ENCODE measurements around the gene C5orf15. TPM values are rescaled to one million over a fixed set of nuclear protein-coding genes. Genes with fewer than 3 reads are reported as not detected.
"Not testable (repeated sequence)": the region's sequence is repeated elsewhere in the genome, so short reads cannot be mapped to it uniquely, and the experiment has no call there.

Gene C5orf15
- polyA plus RNA-seq, 3 donors = 127 to 136 (median 135) TPM

GRCh38 chr5:133974142-133974541, 5.7 kb upstream of the C5orf15 start:
- no peak for DNase-seq (ENCODE audit: extremely low read depth in 1 of 11, low read depth in 9 of 11, low spot score in 4 of 11)

GRCh38 chr5:133970325-133970909, 2.0 kb upstream of the C5orf15 start:
- DNase-seq (ENCODE audit: extremely low read depth in 1 of 11, low read depth in 9 of 11, low spot score in 4 of 11) = no peak

GRCh38 chr5:133969654-133970324, 1.4 kb upstream of the C5orf15 start:
- DNase-seq (ENCODE audit: extremely low read depth in 1 of 11, low read depth in 9 of 11, low spot score in 4 of 11) = no peak

- DNase-seq (ENCODE audit: extremely low read depth in 1 of 11, low read depth in 9 of 11, low spot score in 4 of 11) = no peak
These were observed 674 bp downstream of the C5orf15 start for GRCh38 chr5:133967698-133968203.

- DNase-seq (ENCODE audit: extremely low read depth in 1 of 11, low read depth in 9 of 11, low spot score in 4 of 11) = no peak
These were observed 1.3 kb downstream of the C5orf15 start for GRCh38 chr5:133967124-133967523.

GRCh38 chr5:133966090-133966489, 2.3 kb downstream of the C5orf15 start:
- no peak for DNase-seq (ENCODE audit: extremely low read depth in 1 of 11, low read depth in 9 of 11, low spot score in 4 of 11)

GRCh38 chr5:133963493-133964128, 4.8 kb downstream of the C5orf15 start:
- no peak for DNase-seq (ENCODE audit: extremely low read depth in 1 of 11, low read depth in 9 of 11, low spot score in 4 of 11)

- no peak for DNase-seq (ENCODE audit: extremely low read depth in 1 of 11, low read depth in 9 of 11, low spot score in 4 of 11)
These were observed 5.5 kb downstream of the C5orf15 start for GRCh38 chr5:133962801-133963476.

- no peak for DNase-seq (ENCODE audit: extremely low read depth in 1 of 11, low read depth in 9 of 11, low spot score in 4 of 11)
These were observed 6.3 kb downstream of the C5orf15 start for GRCh38 chr5:133962131-133962530.

- no peak for DNase-seq (ENCODE audit: extremely low read depth in 1 of 11, low read depth in 9 of 11, low spot score in 4 of 11)
These were observed 8.8 kb downstream of the C5orf15 start for GRCh38 chr5:133959643-133960042.

GRCh38 chr5:133957591-133957990, 10.8 kb downstream of the C5orf15 start:
- DNase-seq (ENCODE audit: extremely low read depth in 1 of 11, low read depth in 9 of 11, low spot score in 4 of 11) = no peak

- no peak for DNase-seq (ENCODE audit: extremely low read depth in 1 of 11, low read depth in 9 of 11, low spot score in 4 of 11)
These were observed 11.3 kb downstream of the C5orf15 start for GRCh38 chr5:133957080-133957479.

- not testable (repeated sequence) for DNase-seq (ENCODE audit: extremely low read depth in 1 of 11, low read depth in 9 of 11, low spot score in 4 of 11)
These were observed 12.2 kb downstream of the C5orf15 start for GRCh38 chr5:133956196-133956595.

GRCh38 chr5:133953568-133954145, 14.8 kb downstream of the C5orf15 start:
- no peak for DNase-seq (ENCODE audit: extremely low read depth in 1 of 11, low read depth in 9 of 11, low spot score in 4 of 11)

GRCh38 chr5:133952729-133953567, 15.5 kb downstream of the C5orf15 start:
- DNase-seq (ENCODE audit: extremely low read depth in 1 of 11, low read depth in 9 of 11, low spot score in 4 of 11) = no peak

- DNase-seq (ENCODE audit: extremely low read depth in 1 of 11, low read depth in 9 of 11, low spot score in 4 of 11) = no peak
These were observed 17.4 kb downstream of the C5orf15 start for GRCh38 chr5:133950821-133951612.

GRCh38 chr5:133948721-133949120, 19.7 kb downstream of the C5orf15 start:
- DNase-seq (ENCODE audit: extremely low read depth in 1 of 11, low read depth in 9 of 11, low spot score in 4 of 11) = no peak

- no peak for DNase-seq (ENCODE audit: extremely low read depth in 1 of 11, low read depth in 9 of 11, low spot score in 4 of 11)
These were observed 21.0 kb downstream of the C5orf15 start for GRCh38 chr5:133947431-133947841.

Data from renal cortex interstitium (tissue), 11 donors.